Prostate gland (tissue), 2 donors: ENCODE results near the gene KLF18.

Experiments used
- CTCF ChIP-seq, 4 experiments: fragments of 200-600 bp in 2 of 4; fragments of 450-650 bp in 2 of 4; sonication (generic) in 2 of 4; IDR thresholded peaks; 1 replicate in 3 of 4; 2 replicates in 1 of 4; pipeline ENCODE4 v1.5.1; 2016 to 2019; ENCODE audit warnings: antibody characterized with exemption in 4 of 4, mild to moderate bottlenecking in 2 of 4, moderate library complexity in 2 of 4
- POLR2AphosphoS5 ChIP-seq: sonication (generic); formaldehyde crosslinking; IDR thresholded peaks from one replicate; pipeline ENCODE4 v1.6.1; 2017; ENCODE audit warnings: antibody characterized with exemption

- TF ChIP-seq CTCF (IDR thresholded peaks at IDR 0.05): no peak
- TF ChIP-seq POLR2AphosphoS5: no peak
Observed at GRCh38 chr1:44154049-44154448, 12.6 kb upstream of the KLF18 start.
